Hepatocyte (in vitro differentiated cells): ENCODE data around the gene SNCB. TPM values are rescaled to one million over a fixed set of nuclear protein-coding genes. Genes with fewer than 3 reads are reported as not detected.

Experiments used
- DNase-seq: peaks from one replicate; pipeline ENCODE4 v3.0.0-alpha.2; 2016; ENCODE audit warnings: low spot score
- H2AFZ ChIP-seq: fragments of 200-600 bp; sonication (generic); 2 replicates; pipeline ENCODE4 v1.6.0; 2016; ENCODE audit warnings: antibody characterized with exemption, mild to moderate bottlenecking
- H3K27ac ChIP-seq: fragments of 200-600 bp; sonication (generic); 2 replicates; pipeline ENCODE4 v1.5.1; 2016; ENCODE audit warnings: mild to moderate bottlenecking
- H3K27me3 ChIP-seq: fragments of 200-600 bp; sonication (generic); 2 replicates; pipeline ENCODE4 v1.6.1; 2016
- H3K36me3 ChIP-seq: fragments of 200-600 bp; sonication (generic); replicated peaks from 2 replicates; pipeline ENCODE4 v1.5.1; 2016; ENCODE audit warnings: low read depth; ENCODE audit not compliant: insufficient read depth
- H3K4me1 ChIP-seq: fragments of 200-600 bp; sonication (generic); 2 replicates; pipeline ENCODE4 v1.5.1; 2016; ENCODE audit warnings: mild to moderate bottlenecking, moderate library complexity; ENCODE audit not compliant: insufficient read depth
- H3K4me2 ChIP-seq: fragments of 200-600 bp; sonication (generic); 2 replicates; pipeline ENCODE4 v1.6.0; 2016
- H3K4me3 ChIP-seq: fragments of 200-600 bp; sonication (generic); 2 replicates; pipeline ENCODE4 v1.5.1; 2016; ENCODE audit warnings: mild to moderate bottlenecking
- H3K79me2 ChIP-seq: fragments of 200-600 bp; sonication (generic); 2 replicates; pipeline ENCODE4 v1.6.0; 2017; ENCODE audit warnings: mild to moderate bottlenecking
- H3K9me2 ChIP-seq: fragments of 200-600 bp; sonication (generic); replicated peaks from 2 replicates; pipeline ENCODE4 v1.6.0; 2017; ENCODE audit warnings: mild to moderate bottlenecking; ENCODE audit not compliant: insufficient read depth
- H3K9me3 ChIP-seq: fragments of 200-600 bp; sonication (generic); 2 replicates; pipeline ENCODE4 v1.5.1; 2016; ENCODE audit warnings: low read depth, mild to moderate bottlenecking
- H4K20me1 ChIP-seq: fragments of 200-600 bp; sonication (generic); 2 replicates; pipeline ENCODE4 v1.6.0; 2016; ENCODE audit warnings: mild to moderate bottlenecking; ENCODE audit not compliant: insufficient read depth, poor library complexity, severe bottlenecking
- EZH2 ChIP-seq: fragments of 200-600 bp; sonication (generic); IDR thresholded peaks from 2 replicates; pipeline ENCODE4 v1.6.1; 2016; ENCODE audit warnings: antibody characterized with exemption, mild to moderate bottlenecking, borderline replicate concordance
- EZH2phosphoT487 ChIP-seq: fragments of 200-600 bp; sonication (generic); IDR thresholded peaks from one replicate; pipeline ENCODE4 v1.6.1; 2018; ENCODE audit warnings: antibody characterized with exemption, mild to moderate bottlenecking, low read depth, moderate library complexity; ENCODE audit not compliant: unreplicated experiment, severe bottlenecking
- WGBS: methylation state at CpG from one replicate; pipeline ENCODE4 v1.1.6; 2016; ENCODE audit warnings: low lambda C conversion rate; ENCODE audit errors: missing lambda C conversion rate; 5-methylcytosine and 5-hydroxymethylcytosine counted together
- polyA plus RNA-seq: library from polyadenylated mRNA; unstranded; fragments of >200 nt; fragmentation: Nextera tagmentation; extraction: Ambion mirVana; gene quantifications from 2 replicates; pipeline ENCODE4 v1.2.1, GENCODE V29; 2016
- total RNA-seq: library from RNA; depleted of rRNA; stranded (reverse); fragments of >200 nt; gene quantifications from 2 replicates; pipeline ENCODE4 v1.2.3, GENCODE V29; 2014
- TF ChIP-seq, protein P1 (sequence below): fragments of 200-600 bp; sonication (generic); IDR thresholded peaks from 2 replicates; pipeline ENCODE4 v1.5.1; 2016; ENCODE audit warnings: antibody characterized with exemption, mild to moderate bottlenecking; ENCODE audit not compliant: poor library complexity

The SNCB gene
- total and polyA plus RNA-seq, 2 experiments from 2014 or later = 0.57 TPM; not detected in 1

DNA sequence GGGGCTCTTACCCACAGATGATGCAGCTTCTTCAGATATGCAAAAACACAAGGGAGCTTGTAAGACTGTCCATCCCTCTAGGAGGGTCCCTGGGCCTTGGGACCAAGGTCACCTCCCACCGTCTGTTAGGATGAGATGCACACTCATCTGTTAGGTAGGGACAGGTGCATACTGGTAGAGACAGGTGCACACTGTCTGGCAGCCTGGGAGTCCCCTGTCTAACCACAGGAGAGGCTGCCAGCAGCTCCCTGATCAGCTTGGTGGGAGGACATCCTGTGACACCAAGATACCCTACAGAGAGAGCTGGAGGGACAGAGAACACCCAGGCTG is 30.2 kb upstream of the SNCB start:
- Histone ChIP-seq H2AFZ (no peak overlapping the region), H3K4me1 (no peaks in the 10 kb centered on the region), H4K20me1 (no peaks in the 10 kb centered on the region), H3K4me2 (no peak overlapping the region), H3K4me3 (no peak overlapping the region), H3K79me2 (no peaks in the 10 kb centered on the region), H3K27ac (no peak overlapping the region), H3K27me3 (no peaks in the 10 kb centered on the region), H3K9me3 (no peaks in the 10 kb centered on the region), H3K36me3 (no peaks in the 10 kb centered on the region), H3K9me2 (no peaks in the 10 kb centered on the region)
- no peak for TF ChIP-seq EZH2
- TF ChIP-seq, protein P1, sequence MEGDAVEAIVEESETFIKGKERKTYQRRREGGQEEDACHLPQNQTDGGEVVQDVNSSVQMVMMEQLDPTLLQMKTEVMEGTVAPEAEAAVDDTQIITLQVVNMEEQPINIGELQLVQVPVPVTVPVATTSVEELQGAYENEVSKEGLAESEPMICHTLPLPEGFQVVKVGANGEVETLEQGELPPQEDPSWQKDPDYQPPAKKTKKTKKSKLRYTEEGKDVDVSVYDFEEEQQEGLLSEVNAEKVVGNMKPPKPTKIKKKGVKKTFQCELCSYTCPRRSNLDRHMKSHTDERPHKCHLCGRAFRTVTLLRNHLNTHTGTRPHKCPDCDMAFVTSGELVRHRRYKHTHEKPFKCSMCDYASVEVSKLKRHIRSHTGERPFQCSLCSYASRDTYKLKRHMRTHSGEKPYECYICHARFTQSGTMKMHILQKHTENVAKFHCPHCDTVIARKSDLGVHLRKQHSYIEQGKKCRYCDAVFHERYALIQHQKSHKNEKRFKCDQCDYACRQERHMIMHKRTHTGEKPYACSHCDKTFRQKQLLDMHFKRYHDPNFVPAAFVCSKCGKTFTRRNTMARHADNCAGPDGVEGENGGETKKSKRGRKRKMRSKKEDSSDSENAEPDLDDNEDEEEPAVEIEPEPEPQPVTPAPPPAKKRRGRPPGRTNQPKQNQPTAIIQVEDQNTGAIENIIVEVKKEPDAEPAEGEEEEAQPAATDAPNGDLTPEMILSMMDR = no peak
- no peak for TF ChIP-seq EZH2phosphoT487
- no peak for DNase-seq
- WGBS = 16% methylated on average over 1 of the region's 1 CpG

GRCh38 chr5:176659860-176660461 is 29.6 kb upstream of the SNCB start:
- Histone ChIP-seq H2AFZ (no peak overlapping the region), H3K27me3 (no peaks in the 10 kb centered on the region), H3K9me2 (no peaks in the 10 kb centered on the region), H3K9me3 (no peaks in the 10 kb centered on the region), H3K36me3 (no peaks in the 10 kb centered on the region), H4K20me1 (no peaks in the 10 kb centered on the region), H3K79me2 (no peaks in the 10 kb centered on the region), H3K4me2 (no peak overlapping the region), H3K4me3 (no peak overlapping the region), H3K27ac (no peak overlapping the region), H3K4me1 (no peaks in the 10 kb centered on the region)
- 63% methylated on average over 3 of the region's 4 CpGs for WGBS
- no peak for TF ChIP-seq EZH2
- TF ChIP-seq, protein P1 = no peak
- TF ChIP-seq EZH2phosphoT487 = no peak
- no peak for DNase-seq

GRCh38 chr5:176659512-176659839 is 29.1 kb upstream of the SNCB start:
- Histone ChIP-seq H3K27ac (no peak overlapping the region), H3K9me3 (no peaks in the 10 kb centered on the region), H3K27me3 (no peaks in the 10 kb centered on the region), H4K20me1 (no peaks in the 10 kb centered on the region), H3K4me2 (no peak overlapping the region), H3K4me1 (no peaks in the 10 kb centered on the region), H3K4me3 (no peak overlapping the region), H3K79me2 (no peaks in the 10 kb centered on the region), H3K36me3 (no peaks in the 10 kb centered on the region), H2AFZ (no peak overlapping the region), H3K9me2 (no peaks in the 10 kb centered on the region)
- 90% methylated on average over 3 of the region's 7 CpGs for WGBS
- no peak for TF ChIP-seq EZH2phosphoT487
- no peak for DNase-seq

DNA sequence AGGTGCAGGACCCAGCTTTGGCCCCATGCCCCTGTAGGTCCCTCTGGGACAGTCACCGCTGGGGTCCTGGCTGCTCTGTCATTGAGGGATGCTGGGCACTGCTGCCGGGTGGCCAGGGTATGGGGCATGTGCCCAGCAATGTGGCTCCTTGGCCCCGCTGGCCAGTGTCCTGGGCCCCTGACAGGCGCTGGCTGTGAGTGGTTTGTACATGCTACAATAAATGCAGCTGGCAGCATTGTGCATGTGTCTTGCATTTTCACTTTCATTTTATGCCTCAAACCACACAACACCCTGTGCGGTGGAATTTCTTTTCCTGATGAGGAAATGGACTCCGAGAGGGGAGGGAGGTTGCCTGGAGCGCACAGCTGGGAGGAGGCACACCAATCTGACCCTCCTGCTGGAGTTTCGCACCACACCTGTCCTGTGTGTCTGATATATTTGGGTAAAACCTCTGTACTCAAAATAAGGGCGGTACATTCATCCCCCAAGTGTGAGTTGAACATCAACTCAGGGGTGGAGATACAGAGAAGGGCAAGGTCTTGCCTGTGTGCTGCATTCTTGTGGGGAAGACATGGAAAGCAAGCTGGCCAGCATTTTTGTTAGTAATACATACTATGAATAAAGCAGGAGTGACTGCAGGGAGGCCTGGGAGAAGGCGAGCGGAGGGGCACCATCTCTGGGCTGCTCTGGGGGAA is 28.6 kb upstream of the SNCB start:
- Histone ChIP-seq H3K4me3 (no peak overlapping the region), H4K20me1 (no peaks in the 10 kb centered on the region), H3K4me2 (no peak overlapping the region), H2AFZ (no peak overlapping the region), H3K9me3 (no peaks in the 10 kb centered on the region), H3K27me3 (no peaks in the 10 kb centered on the region), H3K79me2 (no peaks in the 10 kb centered on the region), H3K9me2 (no peaks in the 10 kb centered on the region), H3K27ac (no peak overlapping the region), H3K4me1 (no peaks in the 10 kb centered on the region), H3K36me3 (no peaks in the 10 kb centered on the region)
- WGBS = 84% methylated on average over 11 of the region's 11 CpGs
- TF ChIP-seq EZH2 (no peak), EZH2phosphoT487 (no peak)
- TF ChIP-seq, protein P1 = no peak
- DNase-seq = no peak
